Fibroblast of pulmonary artery (primary cell): ENCODE measurements around the gene TBC1D16.

Experiments
- DNase-seq: peaks from one replicate; pipeline ENCODE4 v3.0.0-alpha.2; 2010; ENCODE audit warnings: low read depth
- H3K4me3 ChIP-seq: replicated peaks from 2 replicates; pipeline ENCODE4 v1.5.1; 2011; ENCODE audit warnings: low read depth, mild to moderate bottlenecking, control low read depth, low read length, moderate library complexity
- CTCF ChIP-seq: IDR thresholded peaks from 2 replicates; pipeline ENCODE4 v1.5.1; 2011; ENCODE audit warnings: mild to moderate bottlenecking, control low read depth, low read length, inconsistent platforms; ENCODE audit errors: missing control alignments

TBC1D16 gene

GRCh38 chr17:79977708-79978547 lies 57.7 kb downstream of the TBC1D16 start:
- no peak overlapping the region for H3K4me3 ChIP-seq
- TF ChIP-seq CTCF, result no peak
- no peak for DNase-seq

- no peak for DNase-seq
- H3K4me3 ChIP-seq, result no peak overlapping the region
- TF ChIP-seq CTCF, result no peak
These were observed 58.5 kb downstream of the TBC1D16 start for GRCh38 chr17:79977161-79977631.

- no peak for TF ChIP-seq CTCF
- H3K4me3 ChIP-seq, result no peak overlapping the region
- no peak for DNase-seq
These were observed 59.2 kb downstream of the TBC1D16 start for GRCh38 chr17:79976451-79976850.

DNA sequence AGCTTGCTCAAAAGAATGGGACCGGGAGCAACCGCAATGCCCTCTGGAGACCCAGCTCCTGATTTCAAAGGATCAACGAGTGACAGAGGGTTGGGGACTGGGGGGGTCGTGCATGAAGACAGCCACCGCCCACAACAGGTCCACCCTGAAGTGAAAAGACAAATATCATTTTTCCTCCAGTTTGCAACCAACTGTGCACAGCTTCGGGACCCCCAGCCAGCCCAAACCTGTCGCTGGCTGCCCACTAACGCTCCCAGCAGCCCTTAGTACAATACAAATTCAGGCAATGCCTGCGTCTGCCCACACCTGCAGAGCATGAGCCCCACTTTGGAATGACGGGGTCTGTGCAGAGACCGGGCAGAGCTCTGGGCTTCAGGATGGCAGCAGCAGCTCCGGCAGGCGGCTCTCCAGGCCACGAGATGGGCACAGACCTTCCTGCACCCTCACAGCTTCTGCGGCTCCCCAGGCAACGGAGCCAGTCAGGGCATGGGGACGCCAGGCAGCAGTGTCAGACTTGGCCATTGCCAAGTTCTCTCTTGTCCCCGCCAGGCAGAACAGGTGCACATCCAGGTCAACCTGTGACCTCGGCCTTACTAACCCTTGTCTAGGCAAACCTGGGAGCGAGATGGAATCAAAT lies 60.1 kb downstream of the TBC1D16 start:
- no peak overlapping the region for H3K4me3 ChIP-seq
- TF ChIP-seq CTCF, result no peak
- DNase-seq, result no peak

DNA sequence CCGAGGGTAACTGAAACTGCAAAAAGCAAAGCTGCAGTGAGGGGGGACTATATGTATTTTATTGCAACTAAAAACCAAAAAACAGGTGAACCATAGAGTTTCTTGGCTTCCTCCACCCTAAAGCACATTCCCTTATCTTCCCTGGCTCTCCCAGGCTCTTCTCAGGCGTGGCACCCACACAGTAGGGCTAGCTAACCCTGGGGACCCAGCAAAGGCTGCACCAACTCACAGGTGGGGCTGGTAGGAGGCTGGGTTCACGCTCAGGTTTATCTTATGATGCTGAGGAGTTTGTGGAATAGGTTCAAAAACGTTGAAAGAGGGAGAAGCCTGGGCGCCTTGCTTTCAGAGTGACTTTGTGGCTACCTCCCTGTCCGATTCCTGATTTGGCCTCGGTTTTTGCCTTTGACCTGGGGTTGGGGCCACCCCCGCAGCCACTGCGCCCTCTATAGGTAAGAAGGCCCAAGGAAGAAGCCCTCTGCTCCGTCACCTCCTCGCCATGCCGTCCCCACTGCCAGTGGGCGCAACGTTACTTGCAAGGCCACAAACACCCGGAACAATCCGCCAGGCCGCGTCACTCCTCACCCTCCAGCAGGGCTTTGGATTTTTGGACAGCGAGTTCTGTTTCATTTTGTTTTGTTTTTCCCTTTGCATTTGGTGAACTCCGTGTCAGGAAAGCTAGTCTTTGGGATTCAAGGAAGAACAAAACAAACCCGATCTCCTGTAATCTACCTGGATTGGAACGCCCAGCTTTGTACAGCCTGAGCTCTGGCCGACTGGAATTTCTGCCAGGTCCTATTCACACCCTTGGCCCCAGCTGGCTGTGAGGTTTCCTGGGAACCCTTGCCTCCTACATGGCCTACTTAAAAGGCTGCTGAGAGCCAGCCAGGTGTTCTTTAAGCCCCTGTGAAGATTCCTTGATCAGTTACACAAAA lies 60.8 kb downstream of the TBC1D16 start:
- no peak overlapping the region for H3K4me3 ChIP-seq
- no peak for DNase-seq
- TF ChIP-seq CTCF, result no peak

DNA sequence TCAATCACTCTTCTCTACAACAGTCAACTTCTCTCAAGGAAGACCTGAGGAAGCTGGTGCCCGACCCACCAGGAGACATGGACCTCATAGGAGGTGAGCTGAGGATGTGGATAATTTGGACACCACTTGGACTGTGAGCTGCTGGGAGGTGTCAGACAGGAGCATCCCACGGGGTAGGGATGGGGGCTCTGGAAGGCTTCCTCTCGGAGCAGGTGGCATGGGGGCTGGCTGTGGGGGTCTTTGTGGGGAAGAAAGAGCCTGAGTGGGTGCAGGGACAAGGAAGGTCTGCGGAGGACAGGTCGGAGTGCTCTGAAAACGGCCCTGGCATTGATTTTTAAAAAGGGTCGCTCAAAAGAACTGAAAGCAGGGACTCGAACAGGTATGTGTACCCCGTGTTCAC lies 64.0 kb downstream of the TBC1D16 start:
- TF ChIP-seq CTCF, result no peak
- no peak overlapping the region for H3K4me3 ChIP-seq
- no peak for DNase-seq
